Hindlimb muscle (tissue), 1 donor: ENCODE results near the gene CACNA2D3. TPM values are rescaled to one million over a fixed set of nuclear protein-coding genes. Genes with fewer than 3 reads are reported as not detected.

Experiments
- DNase-seq: peaks from one replicate; pipeline ENCODE4 v3.0.0-alpha.2; 2013
- polyA plus RNA-seq: library from polyadenylated mRNA; unstranded; fragments of 120-200 nt; gene quantifications from one replicate; pipeline ENCODE4 v1.2.1, GENCODE V29; 2013; ENCODE audit not compliant: insufficient read length

The CACNA2D3 gene
- polyA plus RNA-seq, 1 donor, result 2.4 TPM

GRCh38 chr3:54897028-54897711 lies 774.8 kb downstream of the CACNA2D3 start:
- no peak for DNase-seq

DNA sequence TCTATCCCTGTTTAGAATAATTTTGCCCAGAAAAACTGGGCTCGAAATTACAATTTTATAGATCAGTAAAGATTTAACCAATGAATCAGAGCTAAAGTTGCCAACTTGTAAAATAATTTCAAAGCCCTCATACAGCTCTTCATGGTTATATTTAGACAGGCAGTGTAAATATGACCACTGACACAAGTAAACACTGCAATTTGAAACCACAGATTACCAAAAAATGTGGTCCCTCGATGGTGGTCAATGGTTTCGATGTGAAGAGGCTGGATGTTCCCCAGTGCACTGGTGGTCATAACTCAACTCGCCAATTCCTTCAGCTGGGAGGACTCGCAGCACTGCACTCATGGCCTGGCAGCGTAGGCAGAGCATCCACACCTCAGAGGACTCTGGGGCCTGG lies 776.9 kb downstream of the CACNA2D3 start:
- no peak for DNase-seq

DNA sequence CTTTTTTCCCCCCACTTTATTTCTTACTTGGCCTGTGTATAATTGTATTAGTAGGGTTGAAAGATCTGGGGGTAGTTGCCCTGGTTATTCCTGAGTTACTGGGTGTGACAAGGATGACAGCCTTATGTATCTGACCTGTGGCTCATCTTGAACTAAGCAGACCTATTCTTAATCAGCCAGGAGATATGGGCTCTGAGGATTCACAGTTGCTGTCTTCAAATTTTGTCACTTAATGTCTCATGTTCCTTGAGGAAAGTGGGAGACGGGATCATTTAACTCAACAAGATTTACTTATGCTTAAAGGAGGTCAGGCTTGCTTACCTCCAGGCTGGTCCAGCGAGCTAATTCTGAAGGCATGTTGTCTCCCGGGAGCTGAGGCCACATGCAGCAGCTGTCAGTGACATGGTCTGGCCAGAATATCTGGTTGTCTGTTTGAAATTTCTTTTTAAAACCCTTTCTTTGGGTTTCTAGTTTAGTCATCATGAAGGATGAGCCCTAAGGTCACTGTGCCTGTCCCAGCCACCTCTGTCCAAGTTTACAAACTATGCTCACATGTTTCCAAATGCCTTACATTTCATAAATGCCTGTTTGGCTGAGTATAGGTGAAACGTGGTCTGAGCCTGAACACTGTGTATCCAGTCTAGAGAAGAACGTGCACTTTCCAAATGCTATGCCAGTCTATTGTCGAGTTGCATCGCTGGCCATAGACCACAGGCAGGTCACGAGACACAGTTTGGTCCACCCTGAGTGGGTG lies 778.7 kb downstream of the CACNA2D3 start:
- DNase-seq, result no peak

DNA sequence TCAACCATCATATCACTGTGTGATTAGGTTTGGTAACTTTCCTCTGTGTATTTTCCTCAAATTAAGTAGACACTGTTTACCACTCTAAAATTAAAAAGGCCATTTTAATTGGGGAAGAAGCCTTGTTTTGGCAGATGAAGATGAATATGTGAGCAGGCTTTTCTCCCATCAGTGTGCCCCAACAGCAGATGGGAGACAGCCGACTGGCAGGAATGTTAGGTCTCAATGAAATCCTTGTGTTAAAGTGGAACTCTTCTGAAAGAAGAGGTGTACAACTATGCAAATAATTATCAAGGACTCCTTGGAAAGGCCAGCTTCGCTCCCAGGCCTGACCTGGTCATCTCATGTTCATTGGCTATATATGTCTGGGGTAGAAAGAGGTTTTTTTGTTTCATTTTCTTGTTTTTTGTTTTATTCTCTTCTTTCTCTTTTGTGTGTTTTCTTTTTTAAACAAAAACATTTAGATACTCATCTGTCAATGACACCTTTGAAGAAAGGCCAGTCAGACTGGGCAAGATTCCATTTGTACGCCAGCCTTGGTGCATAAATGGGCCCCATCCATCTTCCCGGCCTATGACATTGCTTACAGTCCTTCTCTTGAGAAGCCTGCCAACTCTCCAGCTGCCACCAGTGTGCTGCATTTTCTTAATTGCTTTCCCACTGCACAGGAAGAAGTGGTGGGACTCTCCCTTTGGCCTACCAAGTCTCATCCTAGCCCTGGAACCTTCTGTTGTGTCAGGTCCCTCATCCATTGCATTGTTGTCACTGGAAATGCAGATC lies 779.7 kb downstream of the CACNA2D3 start:
- no peak for DNase-seq

GRCh38 chr3:54905261-54905888 lies 783.0 kb downstream of the CACNA2D3 start:
- DNase-seq, result no peak

GRCh38 chr3:54905920-54906319 lies 783.6 kb downstream of the CACNA2D3 start:
- DNase-seq, result no peak

DNA sequence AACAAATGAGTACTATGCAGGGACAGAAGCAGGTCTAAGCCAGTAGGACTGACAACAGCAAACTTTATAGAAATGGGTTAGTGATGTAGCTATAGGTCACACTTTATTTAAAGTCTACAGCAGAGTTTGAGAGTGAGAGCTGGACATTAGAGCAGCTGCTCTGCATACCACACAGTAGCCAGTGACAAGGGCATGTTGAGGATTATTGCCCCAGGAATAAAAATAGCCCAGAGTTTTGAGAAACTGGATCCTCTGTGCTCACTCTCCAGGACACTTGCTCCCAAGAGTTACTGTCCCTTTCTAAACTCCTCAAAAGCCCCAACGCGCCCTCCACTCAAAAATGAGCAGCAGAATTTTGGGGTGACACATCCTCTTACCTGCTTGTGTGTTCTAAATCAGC lies 784.4 kb downstream of the CACNA2D3 start:
- no peak for DNase-seq

- no peak for DNase-seq
Measured at GRCh38 chr3:54909191-54909590, 786.8 kb downstream of the CACNA2D3 start.

DNA sequence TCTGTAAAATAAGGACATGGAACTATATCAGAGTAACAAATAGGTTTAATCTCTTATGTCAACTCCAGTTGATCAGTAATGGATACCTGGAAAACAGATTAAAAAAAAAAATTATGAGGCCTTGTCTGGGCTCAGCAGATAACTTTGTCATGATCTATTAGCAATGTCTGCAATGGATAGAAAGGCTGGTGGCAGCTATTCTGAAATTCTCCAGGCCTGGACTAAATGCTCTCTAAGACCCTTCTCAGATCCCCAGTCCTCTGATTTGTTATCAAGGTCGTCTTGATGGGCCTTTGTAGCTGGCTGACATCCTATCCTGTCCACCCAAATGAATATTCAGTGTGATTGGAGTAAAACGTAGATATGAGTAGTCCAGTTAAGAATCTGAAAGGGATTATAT lies 791.8 kb downstream of the CACNA2D3 start:
- DNase-seq, result no peak

GRCh38 chr3:54915181-54915580 lies 792.8 kb downstream of the CACNA2D3 start:
- no peak for DNase-seq

DNA sequence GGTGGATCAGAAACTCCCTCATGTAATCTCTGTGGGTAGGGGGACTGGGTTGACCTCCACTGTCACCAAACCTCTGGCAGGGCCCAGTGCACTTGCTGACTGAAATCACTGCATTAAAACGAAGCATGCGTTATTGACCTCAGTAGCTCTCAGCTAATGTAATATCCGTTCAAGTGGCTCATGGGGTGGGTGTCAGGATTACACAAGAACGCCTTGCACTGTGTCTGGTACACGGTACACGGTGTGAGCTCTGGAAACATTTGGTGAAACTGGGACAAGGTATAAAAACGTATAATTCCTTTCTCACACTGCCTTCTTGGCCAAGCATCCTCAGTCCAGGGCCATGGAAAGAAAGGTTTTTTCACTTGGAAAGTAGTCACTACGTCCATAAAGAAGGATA lies 793.6 kb downstream of the CACNA2D3 start:
- no peak for DNase-seq

GRCh38 chr3:54916732-54917131 lies 794.4 kb downstream of the CACNA2D3 start:
- DNase-seq, result no peak

DNA sequence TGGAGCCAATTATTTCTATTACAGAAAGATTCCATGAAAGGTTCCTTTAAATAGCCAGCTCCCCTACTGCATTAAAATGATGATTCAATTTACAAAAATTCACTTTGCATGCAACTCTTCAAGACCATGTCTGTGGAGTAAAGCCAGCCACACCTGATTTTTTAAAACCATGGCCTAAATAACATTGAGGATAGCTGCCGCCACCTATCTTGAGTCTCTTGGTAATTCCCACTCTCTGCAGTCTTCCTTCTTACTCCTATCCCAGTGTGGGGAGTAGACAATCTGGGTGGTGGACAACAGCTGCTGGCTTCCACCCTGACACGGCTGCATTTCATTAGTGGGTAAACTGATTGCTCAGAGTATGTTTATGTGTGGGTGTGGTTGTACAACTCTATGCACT lies 794.8 kb downstream of the CACNA2D3 start:
- DNase-seq, result no peak

GRCh38 chr3:54917862-54918261 lies 795.5 kb downstream of the CACNA2D3 start:
- no peak for DNase-seq

DNA sequence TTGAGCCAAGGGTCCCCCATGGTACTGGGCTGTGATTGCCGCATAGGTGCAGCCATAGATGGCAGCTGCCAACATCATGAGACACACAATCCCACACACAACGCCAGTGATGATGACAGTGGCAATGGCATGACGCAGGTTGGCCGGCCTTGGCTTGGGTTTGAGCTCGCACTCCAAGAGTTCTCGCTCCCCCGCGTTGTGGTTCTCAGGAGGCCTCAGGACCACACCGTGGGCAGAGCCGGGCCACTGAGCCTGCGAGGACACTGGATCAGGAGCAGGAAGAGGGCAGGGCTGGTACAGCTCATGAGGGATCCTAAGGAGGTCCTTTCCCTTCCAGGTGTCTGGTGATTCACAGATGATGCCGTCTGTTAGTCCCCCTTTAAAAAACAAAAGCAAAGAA lies 796.2 kb downstream of the CACNA2D3 start:
- no peak for DNase-seq

GRCh38 chr3:54928046-54928770 lies 805.9 kb downstream of the CACNA2D3 start, which contains the start of gene LRTM1:
TSS of gene LRTM1 (minus strand) at chr3:54928059. CDS start at chr3:54927911, 148 bp downstream.
- no peak for DNase-seq

DNA sequence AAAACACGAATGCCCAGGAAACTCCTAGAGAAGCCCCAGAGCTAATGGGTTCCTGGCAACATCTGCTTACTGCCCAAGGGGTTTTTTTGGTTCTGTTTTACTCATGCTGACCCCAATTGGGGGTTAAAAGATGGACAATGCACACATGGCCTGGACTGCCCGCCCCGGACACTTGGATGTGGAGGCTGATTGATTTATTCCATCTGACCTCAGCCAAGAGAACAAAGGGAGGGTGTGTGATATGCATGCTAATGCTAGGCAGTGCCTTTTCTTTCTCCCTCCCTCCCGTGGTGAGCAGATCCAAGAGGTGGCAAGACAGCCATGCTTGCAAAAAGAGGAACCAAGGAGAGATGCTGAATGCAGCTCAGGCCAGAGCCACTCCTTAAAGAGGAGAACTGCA lies 808.8 kb downstream of the CACNA2D3 start:
- no peak for DNase-seq

- DNase-seq, result peak; percentile 42
Measured at GRCh38 chr3:54932606-54933005, 810.3 kb downstream of the CACNA2D3 start.

GRCh38 chr3:54935869-54936268 lies 813.5 kb downstream of the CACNA2D3 start:
- DNase-seq, result no peak

GRCh38 chr3:54936561-54936960 lies 814.2 kb downstream of the CACNA2D3 start:
- DNase-seq, result no peak

DNA sequence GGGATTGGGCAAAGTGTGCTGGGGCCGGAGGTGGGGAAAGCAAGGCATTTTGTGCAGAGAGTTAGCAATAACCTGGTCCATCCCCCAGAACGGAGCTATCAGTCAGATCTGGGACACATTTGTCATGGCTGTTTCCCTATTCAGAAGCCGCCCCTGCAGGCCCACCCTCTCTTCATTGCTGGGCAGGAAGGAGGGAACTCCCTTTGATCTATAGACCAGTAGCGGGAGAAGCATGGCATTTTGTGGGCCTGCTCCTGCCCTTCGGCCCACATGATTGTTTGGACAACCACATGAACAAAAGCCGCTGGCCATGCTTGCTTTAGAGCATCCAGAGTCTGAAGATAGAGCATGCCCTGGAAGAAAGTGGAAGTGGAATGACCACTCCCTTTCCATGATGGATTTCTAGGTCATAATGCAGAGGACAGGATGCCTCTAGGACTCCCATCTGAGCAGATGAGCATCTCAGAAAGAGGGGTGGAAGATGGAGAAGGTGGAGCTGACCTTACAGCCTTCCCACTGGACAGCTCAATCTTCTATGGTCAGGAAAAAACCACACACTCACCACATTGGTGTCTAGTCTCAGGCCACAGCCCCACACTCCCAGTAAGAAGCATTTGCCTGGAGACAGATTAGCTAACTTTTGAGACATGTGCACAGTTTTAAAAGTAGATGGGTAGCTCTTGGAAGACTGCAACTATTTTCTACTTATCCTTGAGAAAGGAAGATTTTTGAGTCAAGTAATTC lies 817.4 kb downstream of the CACNA2D3 start:
- DNase-seq, result no peak
